GM23338 (cell line): Measurements from ENCODE around the gene GVQW3. TPM values are rescaled to one million over a fixed set of nuclear protein-coding genes. Genes with fewer than 3 reads are reported as not detected.

Source experiments
- ATAC-seq: fragments of 200-7000 bp; cut with Tn5 transposase; 3 replicates; pipeline ENCODE4 v1.9.1; 2020
- DNase-seq: peaks from one replicate; pipeline ENCODE4 v3.0.0-alpha.2; 2015; ENCODE audit warnings: low spot score
- H2AFZ ChIP-seq: fragments of 200-600 bp; sonication (generic); 2 replicates; pipeline ENCODE4 v1.8.0; 2016; ENCODE audit warnings: antibody characterized with exemption, mild to moderate bottlenecking, moderate library complexity
- H3F3A ChIP-seq: fragments of 200-600 bp; sonication (generic); replicated peaks from 2 replicates; pipeline ENCODE4 v1.8.0; 2017; ENCODE audit warnings: antibody characterized with exemption, mixed run types, low read depth
- H3K27ac ChIP-seq: fragments of 200-600 bp; sonication (generic); 2 replicates; pipeline ENCODE4 v1.6.1; 2016; ENCODE audit warnings: low read depth
- H3K27me3 ChIP-seq: fragments of 200-600 bp; sonication (generic); 2 replicates; pipeline ENCODE4 v1.8.0; 2016; ENCODE audit warnings: mild to moderate bottlenecking, mixed run types, moderate library complexity; ENCODE audit not compliant: insufficient read depth
- H3K36me3 ChIP-seq: fragments of 200-600 bp; sonication (generic); 2 replicates; pipeline ENCODE4 v1.8.0; 2016; ENCODE audit warnings: mild to moderate bottlenecking; ENCODE audit not compliant: insufficient read depth
- H3K4me1 ChIP-seq: fragments of 200-600 bp; sonication (generic); 2 replicates; pipeline ENCODE4 v1.8.0; 2016; ENCODE audit warnings: mild to moderate bottlenecking, moderate library complexity; ENCODE audit not compliant: insufficient read depth
- H3K4me2 ChIP-seq: fragments of 200-600 bp; sonication (generic); 2 replicates; pipeline ENCODE4 v1.7.1; 2017; ENCODE audit warnings: mixed run types
- H3K4me3 ChIP-seq: fragments of 200-600 bp; sonication (generic); 2 replicates; pipeline ENCODE4 v1.6.1; 2016; ENCODE audit warnings: mixed run types
- H3K79me2 ChIP-seq: fragments of 200-600 bp; sonication (generic); replicated peaks from 2 replicates; pipeline ENCODE4 v1.8.0; 2017; ENCODE audit warnings: mild to moderate bottlenecking; ENCODE audit not compliant: insufficient read depth
- H3K9me2 ChIP-seq: fragments of 200-600 bp; sonication (generic); 2 replicates; pipeline ENCODE4 v1.8.0; 2017; ENCODE audit not compliant: insufficient read depth
- H4K20me1 ChIP-seq: fragments of 200-600 bp; sonication (generic); replicated peaks from 2 replicates; pipeline ENCODE4 v1.8.0; 2017; ENCODE audit warnings: mild to moderate bottlenecking; ENCODE audit not compliant: insufficient read depth
- H3K27ac Mint-ChIP-seq: 2 replicates; pipeline ENCODE4 v1.8.0; 2020; ENCODE audit warnings: inconsistent platforms, mild to moderate bottlenecking, moderate library complexity, mixed read lengths
- H3K27me3 Mint-ChIP-seq: 3 replicates; pipeline ENCODE4 v1.8.0; 2022; ENCODE audit warnings: low read depth, mild to moderate bottlenecking, moderate library complexity, mixed read lengths, inconsistent platforms; ENCODE audit not compliant: insufficient read depth, poor library complexity
- H3K36me3 Mint-ChIP-seq: 3 replicates; pipeline ENCODE4 v1.8.0; 2021; ENCODE audit warnings: low read depth, mild to moderate bottlenecking, inconsistent platforms, moderate library complexity, mixed read lengths
- H3K4me1 Mint-ChIP-seq: 3 replicates; pipeline ENCODE4 v1.8.0; 2020; ENCODE audit warnings: mild to moderate bottlenecking, inconsistent platforms, mixed read lengths
- H3K4me3 Mint-ChIP-seq: 3 replicates; pipeline ENCODE4 v1.8.0; 2021; ENCODE audit warnings: moderate library complexity, mild to moderate bottlenecking, inconsistent platforms, mixed read lengths
- H3K9me3 Mint-ChIP-seq: 3 replicates; pipeline ENCODE4 v1.8.0; 2020; ENCODE audit warnings: moderate library complexity, mild to moderate bottlenecking, inconsistent platforms, mixed read lengths
- CREB1 ChIP-seq: fragments of 250-450 bp; sonication (Bioruptor Pico); IDR thresholded peaks from 2 replicates; pipeline ENCODE4 v1.5.0; 2020; ENCODE audit warnings: low read depth, mild to moderate bottlenecking, moderate library complexity
- CTCF ChIP-seq, 2 experiments: fragments of 200-600 bp in 1 of 2; sonication (generic) in 1 of 2; conservative IDR thresholded peaks; 2 replicates each; pipeline versions ENCODE4 v1.5.1 to v1.6.1; 2016 to 2017; ENCODE audit warnings: antibody characterized with exemption in 2 of 2, low read depth in 2 of 2, mild to moderate bottlenecking in 2 of 2, moderate library complexity in 1 of 2
- EZH2 ChIP-seq: fragments of 200-600 bp; sonication (generic); IDR thresholded peaks from one replicate; pipeline ENCODE4 v1.8.0; 2017; ENCODE audit warnings: antibody characterized with exemption, mild to moderate bottlenecking, low read depth; ENCODE audit not compliant: unreplicated experiment
- EZH2phosphoT487 ChIP-seq: fragments of 200-600 bp; sonication (generic); IDR thresholded peaks from one replicate; pipeline ENCODE4 v1.8.1; 2018; ENCODE audit warnings: antibody characterized with exemption; ENCODE audit not compliant: unreplicated experiment
- JUNB ChIP-seq: IDR thresholded peaks from one replicate; pipeline ENCODE4 v1.6.1; 2016; ENCODE audit warnings: antibody characterized with exemption; ENCODE audit not compliant: unreplicated experiment
- REST ChIP-seq: IDR thresholded peaks from one replicate; pipeline ENCODE4 v1.6.1; 2018; ENCODE audit warnings: antibody characterized with exemption; ENCODE audit not compliant: unreplicated experiment
- STAT1 ChIP-seq: IDR thresholded peaks from one replicate; pipeline ENCODE4 v1.6.1; 2016; ENCODE audit warnings: antibody characterized with exemption; ENCODE audit not compliant: unreplicated experiment
- ZNF331 ChIP-seq: fragments of 250-450 bp; sonication (Bioruptor Pico); IDR thresholded peaks from 2 replicates; pipeline ENCODE4 v1.5.0; 2020; ENCODE audit warnings: low read depth, mild to moderate bottlenecking, moderate library complexity
- polyA plus RNA-seq: library from polyadenylated mRNA; unstranded; fragments of >200 nt; fragmentation: Nextera tagmentation; extraction: Ambion mirVana; gene quantifications from 2 replicates; pipeline ENCODE4 v1.2.1, GENCODE V29; 2016
- total RNA-seq: library from RNA; depleted of rRNA; stranded (reverse); fragments of >200 nt; shearing (Covaris generic); gene quantifications from 2 replicates; pipeline ENCODE4 v1.2.3, GENCODE V29; 2014

The GVQW3 gene
- total and polyA plus RNA-seq, 2 experiments from 2014 or later = 3.5 to 4.9 TPM

GRCh38 chr11:76392870-76393269 lies 11.7 kb downstream of the GVQW3 start:
- Mint-ChIP-seq H3K4me3 (no peak overlapping the region), H3K4me1 (no peaks in the 10 kb centered on the region), H3K27me3 (no peaks in the 10 kb centered on the region), H3K36me3 (no peaks in the 10 kb centered on the region), H3K27ac (no peak overlapping the region), H3K9me3 (no peaks in the 10 kb centered on the region)
- no peak overlapping the region for H2AFZ ChIP-seq
- H3K27me3 ChIP-seq = no peaks in the 10 kb centered on the region
- H3K4me3 ChIP-seq = no peak overlapping the region
- H3K4me1 ChIP-seq = no peaks in the 10 kb centered on the region
- H3K4me2 ChIP-seq = no peak overlapping the region
- ATAC-seq (no peak), DNase-seq (no peak)
- no peak overlapping the region for H3K27ac ChIP-seq
- H3K79me2 ChIP-seq = no peaks in the 10 kb centered on the region
- H3K36me3 ChIP-seq = no peaks in the 10 kb centered on the region
- no peaks in the 10 kb centered on the region for H3K9me2 ChIP-seq
- no peak for TF ChIP-seq EZH2
- TF ChIP-seq CREB1 = no peak
- no peaks in the 10 kb centered on the region; the same call in 1 of the 2 replicates for H4K20me1 ChIP-seq
- H3F3A ChIP-seq = no peaks in the 10 kb centered on the region

- H3K4me1 Mint-ChIP-seq = no peaks in the 10 kb centered on the region
- Histone ChIP-seq H3K79me2 (no peaks in the 10 kb centered on the region), H3K36me3 (no peaks in the 10 kb centered on the region), H2AFZ (no peak overlapping the region), H3K4me3 (no peak overlapping the region), H3F3A (no peaks in the 10 kb centered on the region), H3K27ac (no peak overlapping the region), H3K4me1 (no peaks in the 10 kb centered on the region), H4K20me1 (no peaks in the 10 kb centered on the region; the same call in 1 of the 2 replicates), H3K4me2 (no peak overlapping the region), H3K27me3 (no peaks in the 10 kb centered on the region), H3K9me2 (no peaks in the 10 kb centered on the region)
- DNase-seq (no peak), ATAC-seq (no peak)
- H3K27me3 Mint-ChIP-seq = no peaks in the 10 kb centered on the region
- H3K36me3 Mint-ChIP-seq = no peaks in the 10 kb centered on the region
- TF ChIP-seq REST = no peak
- no peak for TF ChIP-seq ZNF331 (CRISPR knock-in tag)
- TF ChIP-seq JUNB = no peak
- no peak for TF ChIP-seq STAT1
- no peak for TF ChIP-seq EZH2phosphoT487
- TF ChIP-seq CREB1 = no peak
- no peak for TF ChIP-seq CTCF (conservative IDR thresholded peaks at IDR 0.05; ENCODE audit: low read depth in 2 of 2)
- no peak overlapping the region for H3K27ac Mint-ChIP-seq
- H3K4me3 Mint-ChIP-seq = no peak overlapping the region
- no peaks in the 10 kb centered on the region for H3K9me3 Mint-ChIP-seq
Measured at GRCh38 chr11:76394411-76394810, 13.3 kb downstream of the GVQW3 start.
